ENCODE results near the gene MSI2. TPM values are rescaled to one million over a fixed set of nuclear protein-coding genes. Genes with fewer than 3 reads are reported as not detected.

MSI2 gene
- total and polyA plus RNA-seq, 2 donors (not counting 3 experiments of a cell fraction or from before 2014, with no cell fraction given): 20.9 to 59.3 TPM

DNA sequence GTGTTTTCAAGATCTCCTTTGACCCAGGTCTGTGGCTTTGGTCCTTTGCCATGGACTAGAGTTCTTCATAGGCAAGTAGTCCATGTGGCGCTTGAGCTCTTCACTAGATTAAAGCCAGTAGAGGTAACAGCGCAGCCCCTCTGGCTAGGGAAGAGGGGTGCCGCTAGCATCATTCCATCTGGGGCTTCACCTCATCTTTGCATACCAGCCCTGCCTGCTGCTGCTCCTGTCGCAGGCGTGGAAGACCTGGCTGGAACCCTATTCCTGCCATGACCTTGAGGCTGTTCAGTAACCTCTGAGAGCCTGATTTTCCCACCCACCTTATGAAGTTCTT, 198.4 kb downstream of the MSI2 start:
- no peaks in the 10 kb centered on the region for H3K9me1 ChIP-seq (replicated peaks; ENCODE audit: control insufficient read depth, extremely low read depth, insufficient read depth, low read length)
- H3K27me3 ChIP-seq (ENCODE audit: control insufficient read depth in 2 of 2, insufficient read depth in 2 of 2, low read length in 2 of 2): no peaks in the 10 kb centered on the region
- ChIA-PET CTCF (interaction anchor here (1.0 to 1.2 kb wide), 2 partner anchors 212 to 329 kb away, joined by 3 to 5 read pairs; no protein-coding TSS in a partner anchor), POLR2A (no interaction called here)
- no peaks in the 10 kb centered on the region for H3K9me3 ChIP-seq (replicated peaks; ENCODE audit: control insufficient read depth, insufficient read depth, low read length)
- no peak overlapping the region for H3K4me2 ChIP-seq (ENCODE audit: insufficient read depth, low read length)
- no peak overlapping the region for H2AFZ ChIP-seq (ENCODE audit: low read depth, low read length)
- dilution Hi-C loops (cut with MboI; ENCODE audit: extremely low pct_ligation_motif_present, low sequenced_read_pairs) (no loop called here), intact Hi-C loops (cut with micrococcal nuclease) (no loop called here)
- no peaks in the 10 kb centered on the region for H3K36me3 ChIP-seq (ENCODE audit: control insufficient read depth in 2 of 2, extremely low read depth in 1 of 2, insufficient read depth in 2 of 2, low read length in 2 of 2)
- peaks cover 2% of the 10 kb centered on the region for H4K20me1 ChIP-seq (replicated peaks; ENCODE audit: control insufficient read depth, extremely low read depth, insufficient read depth, low read length)
- no peak for FAIRE-seq
- H3K79me2 ChIP-seq (ENCODE audit: control insufficient read depth, insufficient read depth, low read length): no peaks in the 10 kb centered on the region
- no TSS peak for BruUV-seq (replicated peaks)
- no peak overlapping the region for H3K27ac ChIP-seq (ENCODE audit: insufficient read depth, low read depth, low read length)
- TF ChIP-seq GATA2 (IDR thresholded peaks at IDR 0.05; ENCODE audit: insufficient read depth, insufficient read length, low read depth, low read length): no peak
- no peak for TF ChIP-seq POLR2A (IDR thresholded peaks at IDR 0.05; ENCODE audit: low read depth, low read length)
- TF ChIP-seq FOS (IDR thresholded peaks at IDR 0.05; ENCODE audit: borderline replicate concordance, insufficient read depth, low read length): no peak
- no peak for TF ChIP-seq POLR2AphosphoS5 (IDR thresholded peaks at IDR 0.05; ENCODE audit: insufficient read depth, low read depth, low read length)
- TF ChIP-seq, protein P1, sequence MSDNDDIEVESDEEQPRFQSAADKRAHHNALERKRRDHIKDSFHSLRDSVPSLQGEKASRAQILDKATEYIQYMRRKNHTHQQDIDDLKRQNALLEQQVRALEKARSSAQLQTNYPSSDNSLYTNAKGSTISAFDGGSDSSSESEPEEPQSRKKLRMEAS (IDR thresholded peaks at IDR 0.05; ENCODE audit: insufficient read depth, insufficient read length): no peak
- no peak for TF ChIP-seq JUN (IDR thresholded peaks at IDR 0.05; ENCODE audit: borderline replicate concordance, insufficient read depth, insufficient read length, low read depth)
- TF ChIP-seq MYC (IDR thresholded peaks at IDR 0.05; ENCODE audit: low read depth, low read length): no peak
- TF ChIP-seq EZH2 (IDR thresholded peaks at IDR 0.05; ENCODE audit: borderline replicate concordance, low read depth, low read length, severe bottlenecking): no peak
- TF ChIP-seq, protein P2, sequence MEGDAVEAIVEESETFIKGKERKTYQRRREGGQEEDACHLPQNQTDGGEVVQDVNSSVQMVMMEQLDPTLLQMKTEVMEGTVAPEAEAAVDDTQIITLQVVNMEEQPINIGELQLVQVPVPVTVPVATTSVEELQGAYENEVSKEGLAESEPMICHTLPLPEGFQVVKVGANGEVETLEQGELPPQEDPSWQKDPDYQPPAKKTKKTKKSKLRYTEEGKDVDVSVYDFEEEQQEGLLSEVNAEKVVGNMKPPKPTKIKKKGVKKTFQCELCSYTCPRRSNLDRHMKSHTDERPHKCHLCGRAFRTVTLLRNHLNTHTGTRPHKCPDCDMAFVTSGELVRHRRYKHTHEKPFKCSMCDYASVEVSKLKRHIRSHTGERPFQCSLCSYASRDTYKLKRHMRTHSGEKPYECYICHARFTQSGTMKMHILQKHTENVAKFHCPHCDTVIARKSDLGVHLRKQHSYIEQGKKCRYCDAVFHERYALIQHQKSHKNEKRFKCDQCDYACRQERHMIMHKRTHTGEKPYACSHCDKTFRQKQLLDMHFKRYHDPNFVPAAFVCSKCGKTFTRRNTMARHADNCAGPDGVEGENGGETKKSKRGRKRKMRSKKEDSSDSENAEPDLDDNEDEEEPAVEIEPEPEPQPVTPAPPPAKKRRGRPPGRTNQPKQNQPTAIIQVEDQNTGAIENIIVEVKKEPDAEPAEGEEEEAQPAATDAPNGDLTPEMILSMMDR (IDR thresholded peaks at IDR 0.05; ENCODE audit: extremely low read depth in 1 of 2, insufficient read depth in 1 of 2, low read depth in 1 of 2, low read length in 2 of 2): no peak
- DNase-seq (ENCODE audit: low read depth, low spot score): no peak
- no peaks in the 10 kb centered on the region for H3K4me1 ChIP-seq (ENCODE audit: control insufficient read depth, extremely low read depth, insufficient read depth, low read length)
- no peak overlapping the region for H3K4me3 ChIP-seq (replicated peaks in 1 of 3; ENCODE audit: insufficient read depth in 1 of 3, low read depth in 1 of 3, low read length in 3 of 3)
- H3K9ac ChIP-seq (replicated peaks; ENCODE audit: extremely low read depth, insufficient read depth, low read length): no peak overlapping the region

Data from endothelial cell of umbilical vein (primary cell).